Measurements from ENCODE around the gene DCC.

DCC gene

DNA sequence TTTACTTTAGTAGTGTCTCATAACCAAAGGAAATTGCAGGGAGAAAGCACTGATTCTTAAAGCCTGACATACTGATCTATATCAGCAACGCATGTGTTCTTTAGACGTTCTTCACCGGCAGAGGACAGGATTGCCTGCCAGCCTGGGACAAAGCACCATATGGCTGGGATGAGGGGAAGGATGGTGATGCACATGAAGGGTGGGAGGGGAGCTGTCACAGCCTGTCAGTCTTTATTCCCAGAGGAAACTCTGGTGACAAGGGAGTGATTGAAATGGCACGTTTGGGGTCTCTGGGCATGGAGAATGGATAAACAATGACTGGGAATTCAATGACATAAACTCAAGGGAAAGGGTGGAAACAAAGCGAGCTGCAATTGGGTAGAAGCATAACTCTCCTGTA lies 808.1 kb downstream of the DCC start:
- ATAC-seq (ENCODE audit: low read depth) = no peak

GRCh38 chr18:53152476-53152875 lies 812.5 kb downstream of the DCC start:
- Histone ChIP-seq H3K4me1 (ENCODE audit: insufficient read depth, poor library complexity, severe bottlenecking) (no peaks in the 10 kb centered on the region), H3K27me3 (ENCODE audit: insufficient read depth, poor library complexity, severe bottlenecking) (no peaks in the 10 kb centered on the region), H3K36me3 (ENCODE audit: low read depth) (no peaks in the 10 kb centered on the region), H3K4me3 (ENCODE audit: severe bottlenecking) (no peak overlapping the region), H3K27ac (ENCODE audit: poor library complexity, severe bottlenecking) (no peak overlapping the region), H3K9me3 (ENCODE audit: severe bottlenecking) (no peaks in the 10 kb centered on the region)
- ATAC-seq (ENCODE audit: low read depth) (no peak), DNase-seq (ENCODE audit: low spot score) (no peak)
- no peak for TF ChIP-seq CTCF (IDR thresholded peaks at IDR 0.05; ENCODE audit: poor library complexity, severe bottlenecking)

More for the DNA sequence above, 808.1 kb downstream of the DCC start:
- no peak for TF ChIP-seq CTCF (IDR thresholded peaks at IDR 0.05; ENCODE audit: poor library complexity, severe bottlenecking)
- H3K27me3 ChIP-seq (ENCODE audit: insufficient read depth, poor library complexity, severe bottlenecking) = no peaks in the 10 kb centered on the region
- no peaks in the 10 kb centered on the region for H3K4me1 ChIP-seq (ENCODE audit: insufficient read depth, poor library complexity, severe bottlenecking)
- no peak for DNase-seq (ENCODE audit: low spot score)
- no peaks in the 10 kb centered on the region for H3K36me3 ChIP-seq (ENCODE audit: low read depth)
- no peak overlapping the region for H3K27ac ChIP-seq (ENCODE audit: poor library complexity, severe bottlenecking)
- no peaks in the 10 kb centered on the region for H3K9me3 ChIP-seq (ENCODE audit: severe bottlenecking)
- H3K4me3 ChIP-seq (ENCODE audit: severe bottlenecking) = no peak overlapping the region

- no peak for ATAC-seq (ENCODE audit: low read depth)
- Histone ChIP-seq H3K4me1 (ENCODE audit: insufficient read depth, poor library complexity, severe bottlenecking) (no peaks in the 10 kb centered on the region), H3K36me3 (ENCODE audit: low read depth) (no peaks in the 10 kb centered on the region), H3K27me3 (ENCODE audit: insufficient read depth, poor library complexity, severe bottlenecking) (no peaks in the 10 kb centered on the region), H3K27ac (ENCODE audit: poor library complexity, severe bottlenecking) (no peak overlapping the region), H3K4me3 (ENCODE audit: severe bottlenecking) (no peak overlapping the region), H3K9me3 (ENCODE audit: severe bottlenecking) (no peaks in the 10 kb centered on the region)
- no peak for DNase-seq (ENCODE audit: low spot score)
- peak; percentile 31 for TF ChIP-seq CTCF (IDR thresholded peaks at IDR 0.05; ENCODE audit: poor library complexity, severe bottlenecking)
Observed at GRCh38 chr18:53153281-53153680, 813.3 kb downstream of the DCC start.

GRCh38 chr18:53153800-53154199 lies 813.8 kb downstream of the DCC start:
- no peak for TF ChIP-seq CTCF (IDR thresholded peaks at IDR 0.05; ENCODE audit: poor library complexity, severe bottlenecking)
- no peaks in the 10 kb centered on the region for H3K27me3 ChIP-seq (ENCODE audit: insufficient read depth, poor library complexity, severe bottlenecking)
- DNase-seq (ENCODE audit: low spot score) = no peak

GRCh38 chr18:53165770-53166169 lies 825.8 kb downstream of the DCC start:
- Histone ChIP-seq H3K4me3 (ENCODE audit: severe bottlenecking) (no peak overlapping the region), H3K9me3 (ENCODE audit: severe bottlenecking) (no peaks in the 10 kb centered on the region), H3K4me1 (ENCODE audit: insufficient read depth, poor library complexity, severe bottlenecking) (no peaks in the 10 kb centered on the region), H3K36me3 (ENCODE audit: low read depth) (no peaks in the 10 kb centered on the region), H3K27ac (ENCODE audit: poor library complexity, severe bottlenecking) (no peak overlapping the region), H3K27me3 (ENCODE audit: insufficient read depth, poor library complexity, severe bottlenecking) (no peaks in the 10 kb centered on the region)
- no peak for TF ChIP-seq CTCF (IDR thresholded peaks at IDR 0.05; ENCODE audit: poor library complexity, severe bottlenecking)
- ATAC-seq (ENCODE audit: low read depth) = no peak
- DNase-seq (ENCODE audit: low spot score) = no peak

More at GRCh38 chr18:53153800-53154199, 813.8 kb downstream of the DCC start:
- Histone ChIP-seq H3K27ac (ENCODE audit: poor library complexity, severe bottlenecking) (no peak overlapping the region), H3K36me3 (ENCODE audit: low read depth) (no peaks in the 10 kb centered on the region), H3K4me3 (ENCODE audit: severe bottlenecking) (no peak overlapping the region), H3K4me1 (ENCODE audit: insufficient read depth, poor library complexity, severe bottlenecking) (no peaks in the 10 kb centered on the region), H3K9me3 (ENCODE audit: severe bottlenecking) (no peaks in the 10 kb centered on the region)
- no peak for ATAC-seq (ENCODE audit: low read depth)
